Measurements from ENCODE around the gene USHBP1.

USHBP1 gene

DNA sequence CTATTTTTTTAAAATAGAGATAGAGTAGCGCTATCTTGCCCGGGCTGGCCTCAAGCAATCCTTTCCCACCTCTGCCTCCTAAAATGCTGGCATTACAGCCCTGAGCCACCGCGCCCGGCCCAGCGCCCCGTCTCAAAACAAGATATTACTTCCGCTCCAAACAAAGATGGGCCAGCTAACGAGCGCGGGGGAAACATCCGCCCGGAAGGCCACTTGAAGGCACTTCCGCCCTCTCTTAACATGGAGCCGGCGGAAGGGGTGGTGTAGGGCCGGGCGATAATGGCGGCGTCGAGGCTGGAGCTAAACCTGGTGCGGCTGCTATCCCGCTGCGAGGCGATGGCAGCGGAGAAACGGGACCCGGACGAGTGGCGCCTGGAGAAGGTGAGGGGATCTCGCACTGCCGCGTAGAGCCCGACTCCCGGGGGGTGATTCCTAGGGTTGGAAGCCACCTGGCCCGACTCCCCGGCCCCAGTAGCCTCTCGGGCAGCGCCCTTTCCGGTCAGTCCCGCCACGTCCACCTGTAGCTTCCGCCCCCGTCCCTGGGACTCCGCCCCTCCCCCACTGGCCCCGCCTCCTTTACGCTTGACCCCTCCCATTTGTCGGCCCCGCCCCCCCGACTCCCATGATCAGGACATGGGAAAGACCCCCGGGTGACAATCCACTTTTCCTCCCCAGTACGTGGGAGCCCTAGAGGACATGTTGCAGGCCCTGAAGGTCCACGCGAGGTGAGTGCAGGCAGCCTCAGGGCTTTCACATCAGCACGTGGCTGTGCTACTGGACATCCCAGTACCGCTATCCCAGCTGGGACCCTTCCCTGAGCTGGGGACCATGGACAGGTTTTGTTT lies 49.2 kb downstream of the USHBP1 start, which contains the start of gene USE1:
TSS of gene USE1 (plus strand) at position 231 of the 845 bp plus-strand sequence. CDS start at position 280, 49 bp downstream.
- TF ChIP-seq, protein P1, sequence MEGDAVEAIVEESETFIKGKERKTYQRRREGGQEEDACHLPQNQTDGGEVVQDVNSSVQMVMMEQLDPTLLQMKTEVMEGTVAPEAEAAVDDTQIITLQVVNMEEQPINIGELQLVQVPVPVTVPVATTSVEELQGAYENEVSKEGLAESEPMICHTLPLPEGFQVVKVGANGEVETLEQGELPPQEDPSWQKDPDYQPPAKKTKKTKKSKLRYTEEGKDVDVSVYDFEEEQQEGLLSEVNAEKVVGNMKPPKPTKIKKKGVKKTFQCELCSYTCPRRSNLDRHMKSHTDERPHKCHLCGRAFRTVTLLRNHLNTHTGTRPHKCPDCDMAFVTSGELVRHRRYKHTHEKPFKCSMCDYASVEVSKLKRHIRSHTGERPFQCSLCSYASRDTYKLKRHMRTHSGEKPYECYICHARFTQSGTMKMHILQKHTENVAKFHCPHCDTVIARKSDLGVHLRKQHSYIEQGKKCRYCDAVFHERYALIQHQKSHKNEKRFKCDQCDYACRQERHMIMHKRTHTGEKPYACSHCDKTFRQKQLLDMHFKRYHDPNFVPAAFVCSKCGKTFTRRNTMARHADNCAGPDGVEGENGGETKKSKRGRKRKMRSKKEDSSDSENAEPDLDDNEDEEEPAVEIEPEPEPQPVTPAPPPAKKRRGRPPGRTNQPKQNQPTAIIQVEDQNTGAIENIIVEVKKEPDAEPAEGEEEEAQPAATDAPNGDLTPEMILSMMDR (conservative IDR thresholded peaks at IDR 0.05): no peak
- H3K27ac ChIP-seq: peak within 1 kb of the TSS; percentile 95

DNA sequence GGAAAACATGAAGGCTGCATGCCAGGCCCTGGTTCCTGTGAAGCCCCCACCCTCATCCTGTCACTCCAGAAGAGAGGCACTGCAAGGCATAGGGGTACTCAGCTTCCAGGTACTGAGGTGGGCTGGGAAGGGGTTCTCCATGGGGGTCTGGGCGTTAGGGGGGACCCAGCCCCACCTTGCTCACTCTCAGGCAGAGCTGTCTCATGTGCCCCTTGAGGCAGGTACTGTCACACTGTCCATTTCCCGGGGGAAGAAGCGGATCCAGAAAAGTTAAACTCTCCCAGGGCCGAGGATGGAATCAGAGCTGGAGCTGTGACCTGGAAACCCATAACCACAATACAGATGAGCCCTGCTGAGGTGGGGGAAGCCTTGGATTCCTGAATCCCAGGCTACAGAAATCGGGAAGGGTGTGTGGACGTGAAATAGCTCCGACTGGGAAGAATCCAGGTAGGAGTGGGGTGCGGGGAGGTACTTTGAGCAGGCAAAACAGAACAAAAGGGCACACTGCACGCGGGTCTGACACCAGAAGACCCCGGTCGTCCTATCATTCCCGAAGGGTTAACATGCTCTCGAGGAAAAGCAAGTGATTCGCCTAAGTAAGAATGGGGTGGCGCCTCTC lies 49.9 kb downstream of the USHBP1 start:
- TF ChIP-seq, protein P1 (conservative IDR thresholded peaks at IDR 0.05): no peak
- peak overlapping the region; percentile 95 for H3K27ac ChIP-seq

DNA sequence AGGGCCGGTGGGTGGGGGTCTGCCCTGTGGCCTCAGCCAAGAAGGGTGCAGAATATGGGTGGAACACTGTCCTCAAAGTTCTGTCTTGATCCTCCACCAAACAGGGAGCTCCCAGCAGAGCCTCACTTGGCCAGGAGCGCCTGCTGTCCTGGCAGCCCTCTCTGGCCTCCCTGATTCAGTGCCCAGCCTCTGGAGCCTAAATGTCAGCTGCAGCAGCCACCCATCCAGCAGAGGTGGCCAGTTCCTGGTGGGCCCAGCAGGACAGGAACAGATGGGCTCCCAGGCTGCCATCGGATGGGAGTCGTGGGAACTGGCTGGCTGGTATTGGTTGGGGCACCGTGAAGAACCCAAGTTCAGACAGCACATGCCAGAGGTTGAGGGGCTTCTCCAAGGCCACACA lies 51.2 kb downstream of the USHBP1 start:
- H3K27ac ChIP-seq: no peak overlapping the region
- TF ChIP-seq, protein P1 (conservative IDR thresholded peaks at IDR 0.05): no peak

DNA sequence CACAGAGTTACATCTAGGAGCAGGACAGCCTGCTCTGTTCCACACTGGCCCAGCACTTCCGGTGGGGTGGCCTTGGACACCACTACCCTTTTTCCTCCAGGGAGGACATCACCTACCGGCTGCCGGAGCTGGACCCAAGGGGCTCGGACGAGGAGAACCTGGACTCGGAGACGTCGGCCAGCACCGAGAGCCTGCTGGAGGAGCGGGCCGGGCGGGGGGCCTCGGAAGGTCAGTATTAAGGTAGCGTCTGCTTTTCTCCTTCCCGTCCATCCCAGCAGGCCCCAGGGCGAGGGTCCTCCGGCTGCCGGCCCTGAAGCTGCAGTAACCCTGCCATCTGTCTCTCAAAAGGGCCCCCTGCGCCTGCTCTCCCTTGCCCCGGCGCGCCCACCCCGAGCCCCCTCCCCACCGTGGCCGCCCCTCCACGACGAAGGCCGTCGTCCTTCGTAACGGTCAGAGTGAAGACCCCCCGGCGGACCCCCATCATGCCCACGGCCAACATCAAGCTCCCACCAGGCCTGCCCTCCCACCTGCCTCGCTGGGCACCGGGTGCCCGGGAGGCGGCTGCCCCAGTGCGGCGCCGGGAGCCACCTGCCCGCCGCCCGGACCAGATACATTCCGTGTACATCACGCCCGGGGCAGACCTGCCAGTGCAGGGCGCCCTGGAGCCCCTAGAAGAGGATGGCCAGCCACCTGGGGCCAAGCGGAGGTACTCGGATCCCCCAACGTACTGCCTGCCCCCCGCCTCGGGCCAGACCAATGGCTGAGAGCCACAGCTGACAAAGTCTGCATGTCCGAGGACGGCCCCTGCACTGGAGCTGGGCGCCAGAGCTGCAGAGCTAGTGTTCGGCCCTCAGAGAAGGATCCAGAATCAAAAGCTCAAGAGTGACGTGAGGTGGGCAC lies 52.7 kb downstream of the USHBP1 start:
- TF ChIP-seq, protein P1 (conservative IDR thresholded peaks at IDR 0.05): no peak
- H3K27ac ChIP-seq: no peak overlapping the region

DNA sequence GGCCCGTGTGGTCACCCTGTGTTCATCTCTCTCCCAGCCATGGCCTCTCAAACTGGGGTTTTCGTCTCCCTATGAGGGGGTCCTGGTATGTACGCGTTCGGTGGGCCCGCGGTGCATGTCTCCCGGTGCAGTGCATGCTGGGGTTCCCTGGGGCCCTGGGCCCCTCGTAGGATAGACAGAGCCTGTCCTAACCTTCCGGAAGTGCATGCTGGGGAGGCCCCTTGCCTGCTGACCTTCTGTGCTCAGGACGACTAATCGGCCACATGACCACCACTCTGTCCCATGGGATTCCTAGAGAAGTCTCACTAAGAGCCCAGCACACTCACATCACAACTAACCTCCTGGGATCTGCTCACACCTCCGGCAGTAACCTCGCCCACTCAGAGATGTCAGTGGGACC lies 54.2 kb downstream of the USHBP1 start:
- H3K27ac ChIP-seq: no peak overlapping the region
- TF ChIP-seq, protein P1 (conservative IDR thresholded peaks at IDR 0.05): no peak

DNA sequence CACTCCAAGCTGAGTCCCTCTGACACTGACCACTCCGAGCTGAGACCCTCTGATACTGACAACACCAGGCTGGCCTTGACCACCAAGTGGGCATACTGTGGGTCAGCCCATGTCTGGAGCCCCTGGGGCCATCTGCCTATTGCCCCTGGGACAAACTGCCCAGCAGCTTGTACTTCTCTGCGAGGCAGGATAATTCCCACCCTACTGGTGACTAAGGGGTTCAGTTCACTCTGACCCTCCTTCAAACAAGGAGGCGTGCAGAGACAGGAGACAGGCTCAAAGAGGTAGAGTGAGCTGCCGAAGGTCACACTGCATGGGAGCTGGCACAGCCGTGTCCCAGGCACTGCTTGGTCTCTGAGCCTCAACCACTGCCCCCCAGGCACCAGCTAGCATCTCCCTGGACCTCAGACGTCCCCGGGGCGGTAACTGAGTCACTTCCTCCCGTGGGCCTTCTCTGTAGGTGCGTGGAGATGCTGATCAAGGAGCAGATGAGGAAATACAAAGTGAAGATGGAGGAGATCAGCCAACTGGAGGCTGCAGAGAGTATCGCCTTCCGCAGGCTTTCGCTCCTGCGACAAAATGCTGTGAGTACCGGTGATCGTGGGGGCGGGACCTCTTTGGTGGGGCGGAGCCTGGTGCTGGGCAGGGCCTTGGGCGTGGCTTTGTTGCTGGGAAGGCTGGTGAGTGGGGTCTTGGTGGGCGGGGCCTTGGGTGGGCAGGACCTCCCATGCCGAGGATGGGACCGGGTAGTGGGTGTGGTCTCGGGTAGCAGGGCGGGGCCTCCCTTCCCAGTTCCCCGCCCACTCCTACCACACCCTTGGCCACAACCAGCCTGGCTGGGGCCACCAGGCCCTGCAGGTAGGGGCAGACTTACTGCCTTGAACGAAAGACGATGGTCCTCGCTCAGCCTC lies 55.2 kb downstream of the USHBP1 start:
- TF ChIP-seq, protein P1 (conservative IDR thresholded peaks at IDR 0.05): no peak
- H3K27ac ChIP-seq: no peak overlapping the region
